Kidney glomerular epithelial cell (primary cell): ENCODE results near the gene RNF208.
A peak's percentile ranks its signal among the peaks of the same experiment; 100 is the strongest.

Experiments used
- DNase-seq: peaks from one replicate; lab custom pipeline; 2025; lab: John Stamatoyannopoulos, UW

Gene RNF208

DNA sequence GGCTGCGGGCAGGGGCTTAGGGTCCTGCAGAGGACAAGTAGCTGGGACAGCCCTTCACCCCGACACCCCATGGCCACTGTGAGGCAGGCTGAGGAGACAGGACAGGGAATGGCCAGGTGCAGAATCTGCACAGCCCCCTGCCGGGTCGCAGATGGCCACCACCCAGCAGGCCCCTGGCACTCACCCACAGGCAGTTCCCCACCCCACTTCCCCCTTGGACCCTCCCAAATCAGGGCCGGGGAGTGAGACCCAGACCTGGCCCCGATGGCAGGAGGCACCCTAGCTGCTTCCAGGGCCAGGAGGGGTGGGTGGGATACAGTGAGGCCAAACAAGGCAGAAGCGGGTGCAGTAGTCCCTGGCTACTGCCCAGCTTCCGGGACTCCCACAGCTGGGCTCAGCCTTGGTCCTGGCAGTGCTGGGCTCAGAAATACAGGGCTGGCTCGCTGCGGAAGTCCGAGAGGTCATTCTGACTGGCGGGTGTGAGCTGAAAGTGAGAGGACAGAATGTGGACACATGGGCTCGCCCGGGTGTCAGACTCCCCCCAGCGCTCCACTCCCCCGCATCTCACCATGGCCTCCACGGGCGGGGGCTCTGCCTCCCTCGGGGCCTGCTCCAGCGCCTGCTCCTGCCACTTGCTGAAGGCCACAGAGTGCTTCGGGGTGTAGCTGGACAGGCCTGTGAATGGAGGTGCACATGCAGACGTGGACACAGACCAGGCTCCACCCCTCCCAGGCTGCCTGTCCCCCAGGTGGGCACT, 30.2 kb downstream of the RNF208 start:
- DNase-seq = no peak

GRCh38 chr9:137191245-137191644, 30.8 kb downstream of the RNF208 start:
- DNase-seq = no peak

- no peak for DNase-seq
These were observed 31.7 kb downstream of the RNF208 start for GRCh38 chr9:137190315-137190856.

DNA sequence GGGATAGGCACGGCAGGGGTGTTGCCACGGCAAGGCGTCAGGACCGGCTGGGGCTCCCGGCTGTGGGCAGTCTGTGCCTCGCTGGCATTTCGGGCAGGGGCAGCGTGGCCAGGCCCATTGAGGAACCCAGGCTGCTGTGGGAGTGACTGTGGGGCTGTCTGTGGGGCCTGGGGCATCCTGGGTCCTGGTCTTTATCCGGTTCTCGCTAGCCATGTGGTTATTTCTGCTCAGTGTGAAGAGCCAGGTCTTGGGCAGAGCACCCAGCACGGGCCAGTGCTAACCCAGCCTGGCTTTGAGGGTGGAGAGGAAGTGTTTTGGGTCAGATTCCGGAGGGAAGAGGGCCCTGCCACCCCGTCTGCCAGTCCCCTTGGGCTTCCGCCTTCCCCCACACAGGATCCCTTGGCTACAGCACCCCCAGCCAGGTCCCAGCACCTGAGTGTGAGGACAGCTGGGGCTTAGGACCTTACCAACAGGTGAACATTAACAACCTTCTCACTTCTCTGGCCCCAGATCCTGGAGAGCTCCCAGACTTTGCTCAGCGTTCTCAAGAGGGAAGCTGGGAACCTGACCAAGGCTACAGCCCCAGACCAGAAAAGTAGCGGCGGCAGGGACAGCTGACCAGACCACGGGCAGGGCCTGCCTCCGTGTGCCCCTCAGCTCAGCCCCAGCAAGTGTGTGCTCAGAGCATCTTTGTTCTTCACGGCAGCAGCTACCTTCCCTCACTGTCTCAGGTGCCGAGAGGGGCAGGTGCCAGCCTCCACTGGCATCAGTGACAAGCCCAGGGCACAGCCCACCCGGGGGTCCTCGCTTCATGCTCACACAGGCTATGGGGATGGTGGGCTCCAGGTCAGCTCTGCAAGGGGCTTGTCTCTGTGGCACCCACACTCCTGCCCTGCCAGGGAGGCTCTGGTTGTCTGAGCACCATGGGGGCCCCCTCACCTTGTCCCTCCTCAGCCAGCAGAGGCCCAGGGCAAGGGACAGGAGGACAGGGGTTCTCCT, 32.4 kb downstream of the RNF208 start:
- no peak for DNase-seq

- DNase-seq = peak; percentile 77
These were observed 33.3 kb downstream of the RNF208 start, which contains the start of the genes ANAPC2 and SSNA1 for GRCh38 chr9:137188490-137189296. TSS of gene ANAPC2 (minus strand) at chr9:137188560. CDS start at chr9:137188532, 28 bp downstream. TSS of gene SSNA1 (plus strand) at chr9:137188676. CDS start at chr9:137188727, 51 bp downstream.

DNA sequence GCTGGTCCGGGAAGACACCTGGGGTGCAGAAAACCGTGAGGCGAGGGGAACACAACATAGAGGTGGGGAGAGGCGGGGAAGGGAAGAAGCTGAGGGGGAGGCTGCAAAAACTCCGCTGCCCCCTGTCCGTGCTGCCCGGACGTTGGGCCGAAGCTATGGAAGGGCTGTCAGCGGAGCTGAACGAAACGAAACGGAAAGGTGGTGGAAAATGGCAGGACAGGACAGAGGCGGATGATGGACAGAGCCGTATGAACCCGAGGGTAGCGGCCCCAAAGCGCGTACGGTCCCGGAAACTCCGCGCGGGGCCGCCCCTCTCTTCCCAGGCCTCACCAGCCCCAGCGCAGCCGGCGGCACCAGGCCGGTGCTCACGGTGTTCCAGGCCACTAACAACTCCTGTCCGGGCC, 34.0 kb downstream of the RNF208 start:
- DNase-seq = no peak

- DNase-seq = no peak
These were observed 34.7 kb downstream of the RNF208 start for GRCh38 chr9:137187386-137187785.

DNA sequence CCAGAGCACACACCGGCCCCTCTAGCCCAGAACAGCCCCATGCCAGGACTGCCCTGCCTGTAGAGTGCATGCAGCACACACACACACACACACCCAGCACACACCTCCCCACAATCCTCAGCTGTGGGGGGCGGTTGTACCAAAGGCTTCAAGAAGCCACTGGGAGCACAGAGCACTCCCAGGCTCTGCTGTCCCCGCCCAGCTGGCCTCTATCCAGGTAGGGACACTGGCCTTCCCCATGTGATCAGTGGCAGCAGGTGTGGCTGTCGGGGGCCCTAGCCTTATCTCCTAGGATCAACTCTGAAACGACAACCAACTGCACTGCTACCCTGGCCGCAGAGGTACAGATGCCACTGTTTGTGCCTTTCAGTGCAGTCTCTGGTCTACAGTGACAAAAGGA, 35.7 kb downstream of the RNF208 start:
- no peak for DNase-seq

GRCh38 chr9:137185921-137186320, 36.1 kb downstream of the RNF208 start:
- no peak for DNase-seq

DNA sequence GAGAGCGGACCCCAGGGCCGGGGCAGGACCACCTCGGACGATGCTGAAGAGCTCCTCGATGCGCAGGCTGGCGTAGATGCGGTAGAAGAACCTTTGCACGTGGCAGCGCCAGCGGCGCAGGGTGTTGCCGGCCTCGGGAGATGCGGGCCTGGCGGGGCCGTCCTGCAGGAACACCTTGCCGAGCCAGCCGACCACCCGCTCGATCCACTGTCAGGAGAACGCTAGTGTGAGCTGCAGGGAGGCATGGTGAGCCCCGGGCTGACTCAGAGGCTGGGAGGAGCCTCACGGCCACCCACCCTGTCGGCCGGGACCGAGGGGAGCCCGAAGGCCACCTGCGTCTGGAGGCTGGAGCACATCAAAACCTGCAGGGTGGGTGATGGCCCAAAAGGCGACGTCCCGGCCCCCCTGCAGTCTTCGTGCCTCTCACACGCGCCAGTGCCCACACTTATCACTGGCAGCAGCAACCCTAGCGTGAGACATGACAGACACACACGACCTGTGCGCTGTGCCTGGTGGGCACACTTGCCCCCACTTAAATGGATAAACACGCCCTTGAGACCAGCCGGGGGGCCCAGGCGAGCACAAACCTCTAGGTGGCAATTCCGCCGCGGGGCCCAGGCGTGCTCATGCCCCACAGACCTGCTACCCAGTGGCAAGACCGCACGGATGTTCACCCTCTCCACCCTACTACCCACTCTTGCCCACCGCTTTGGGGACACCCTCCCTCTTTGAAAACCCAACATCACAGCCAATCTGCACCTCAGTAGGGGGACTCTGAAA, 37.0 kb downstream of the RNF208 start:
- DNase-seq = no peak

DNA sequence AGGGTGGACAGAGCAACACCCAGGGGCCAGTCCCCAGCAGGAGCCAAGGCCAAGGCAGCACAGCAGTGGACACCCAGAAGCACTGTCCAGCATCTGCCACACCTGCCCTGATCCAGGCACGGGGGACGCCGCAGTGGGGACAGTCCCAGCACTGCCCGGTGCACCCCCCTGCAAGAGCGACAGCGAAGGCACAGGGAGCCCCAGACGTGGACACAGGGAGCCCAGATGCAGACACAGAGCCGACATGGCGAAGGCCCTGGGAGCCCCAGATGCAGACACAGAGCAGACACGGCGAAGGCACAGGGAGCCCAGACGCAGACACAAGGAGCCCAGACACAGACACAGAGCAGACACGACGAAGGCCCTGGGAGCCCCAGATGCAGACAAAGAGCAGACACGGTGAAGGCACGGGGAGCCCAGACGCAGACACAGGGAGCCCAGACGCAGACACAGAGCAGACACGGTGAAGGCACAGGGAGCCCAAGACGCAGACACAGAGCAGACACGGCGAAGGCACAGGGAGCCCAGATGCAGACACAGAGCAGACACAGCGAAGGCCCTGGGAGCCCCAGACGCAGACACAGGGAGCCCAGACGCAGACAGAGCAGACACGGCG, 38.0 kb downstream of the RNF208 start:
- no peak for DNase-seq

GRCh38 chr9:137182836-137183235, 39.2 kb downstream of the RNF208 start:
- DNase-seq = no peak

- no peak for DNase-seq
These were observed 40.4 kb downstream of the RNF208 start for GRCh38 chr9:137181680-137182079.

DNA sequence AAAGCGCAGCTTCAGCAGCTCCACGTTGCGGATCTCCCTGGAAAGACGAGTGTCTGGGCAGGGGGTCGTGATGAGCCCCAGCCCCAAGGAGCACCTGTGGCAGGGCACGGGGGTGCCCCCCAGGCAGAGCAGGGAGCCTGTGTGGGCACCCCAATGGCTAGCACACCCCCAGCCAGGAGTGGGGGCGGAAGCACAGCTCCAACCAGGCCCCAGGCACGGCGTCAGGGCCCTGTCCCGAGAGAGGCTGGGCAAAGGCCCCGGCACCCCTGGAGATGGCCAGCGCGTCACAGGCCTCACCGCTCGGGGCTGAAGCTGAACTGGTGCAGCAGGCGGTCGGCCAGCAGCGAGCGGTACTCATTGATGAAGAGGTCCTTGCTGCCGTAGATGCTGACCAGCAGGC, 41.5 kb downstream of the RNF208 start:
- DNase-seq = no peak

DNA sequence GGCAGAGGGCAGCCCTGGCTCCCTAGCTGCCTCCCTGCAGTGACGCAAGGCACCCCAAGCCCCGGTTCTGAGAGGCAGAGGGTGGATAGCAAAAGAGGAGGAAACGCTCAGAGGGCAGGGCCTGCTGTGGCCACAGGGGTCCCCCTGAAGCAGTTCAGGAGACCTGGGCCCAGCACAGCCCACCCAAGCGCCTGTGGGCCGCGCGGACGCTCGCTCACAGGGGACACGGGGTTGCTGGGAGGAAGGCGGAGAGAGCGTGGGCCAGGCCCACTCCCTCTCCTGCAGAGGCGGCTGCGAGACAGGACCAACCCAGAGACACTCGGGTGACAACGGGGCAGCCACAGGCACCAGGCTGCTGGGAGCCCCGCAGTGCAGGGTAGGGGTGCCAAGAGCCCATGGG, 42.3 kb downstream of the RNF208 start:
- no peak for DNase-seq

DNA sequence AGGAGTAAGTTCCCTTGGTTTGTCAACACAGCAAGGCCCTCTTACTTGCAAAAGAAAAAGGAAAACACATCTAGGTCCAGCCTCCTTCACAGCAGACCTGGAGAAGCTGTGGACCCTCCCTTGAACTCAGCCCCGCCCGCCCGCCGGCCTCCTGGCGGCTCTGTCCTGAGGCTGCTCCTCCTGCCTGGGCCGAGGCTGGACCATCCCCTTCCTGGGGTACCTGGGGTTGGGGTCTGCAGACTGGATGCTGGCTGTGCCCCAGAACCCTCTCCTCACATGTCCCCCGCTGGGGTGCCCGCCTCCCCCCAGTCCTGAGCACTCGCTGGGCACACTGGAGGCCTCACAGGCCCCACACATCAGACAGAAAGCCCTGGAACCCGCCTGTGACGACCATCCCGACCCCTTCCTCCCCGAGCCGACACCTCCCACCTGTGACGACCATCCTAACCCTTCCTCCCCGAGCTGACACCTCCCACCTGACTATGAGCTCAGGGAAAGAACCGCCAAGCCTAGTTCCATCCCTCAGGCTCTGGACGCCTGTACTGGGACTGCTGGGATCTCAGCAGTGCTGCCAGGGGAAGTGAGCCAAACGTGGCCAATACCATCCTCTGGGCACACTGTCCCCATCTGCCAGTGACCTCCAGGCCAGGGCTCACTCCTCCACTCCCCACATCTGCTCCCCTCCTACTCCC, 43.0 kb downstream of the RNF208 start:
- no peak for DNase-seq

DNA sequence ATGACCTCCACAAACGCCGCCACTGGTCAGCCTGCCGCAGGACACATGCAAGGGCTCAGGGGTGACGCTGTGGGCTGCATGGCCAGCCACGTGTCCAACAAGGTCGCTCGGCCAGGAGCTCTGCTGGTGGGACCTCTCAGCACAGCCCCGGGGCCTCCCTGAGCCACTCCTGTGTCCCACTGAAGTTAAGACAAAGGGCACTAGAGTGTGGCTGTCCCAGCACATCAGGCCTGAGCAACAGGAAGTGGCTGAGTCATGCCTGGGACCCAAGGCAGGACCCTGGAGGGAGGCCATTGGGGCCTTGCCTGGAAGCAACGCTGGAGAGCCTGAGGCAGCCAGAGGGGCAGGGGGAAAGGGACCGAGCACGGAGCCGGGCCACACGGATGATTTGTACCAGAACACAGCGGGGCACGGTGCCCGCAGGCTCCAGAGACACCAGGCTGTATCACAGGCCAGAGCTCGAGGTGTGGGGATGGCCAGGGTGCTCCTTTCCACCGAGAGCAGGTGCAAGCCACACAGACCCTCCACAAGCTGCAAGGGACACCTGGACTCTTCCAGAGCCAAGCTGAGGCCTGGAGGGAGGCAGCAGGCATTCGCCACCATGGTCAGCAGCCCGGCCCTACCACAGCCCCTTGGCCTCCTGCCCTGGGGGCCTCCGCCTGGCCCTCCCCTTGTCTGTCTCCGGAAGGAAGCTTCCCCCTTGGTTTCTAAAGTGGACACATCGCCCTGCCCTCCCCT, 43.7 kb downstream of the RNF208 start:
- no peak for DNase-seq

GRCh38 chr9:137176302-137177182, 45.5 kb downstream of the RNF208 start:
- no peak for DNase-seq
